Colonic mucosa (tissue), 4 donors: Measurements from ENCODE around the gene UBAP2. TPM values are rescaled to one million over a fixed set of nuclear protein-coding genes. Genes with fewer than 3 reads are reported as not detected.
A peak's percentile ranks its signal among the peaks of the same experiment; 100 is the strongest.

Experiments used
- DNase-seq: peaks from one replicate; pipeline ENCODE4 v3.0.0-alpha.2; 2020
- H3K27ac ChIP-seq: fragments of 200-600 bp; one replicate; pipeline ENCODE4 v1.8.0; 2021
- H3K27me3 ChIP-seq: fragments of 200-600 bp; one replicate; pipeline ENCODE4 v1.8.0; 2021
- H3K36me3 ChIP-seq: fragments of 200-600 bp; one replicate; pipeline ENCODE4 v1.8.0; 2021
- H3K4me1 ChIP-seq: fragments of 200-600 bp; one replicate; pipeline ENCODE4 v1.8.0; 2021; ENCODE audit warnings: mild to moderate bottlenecking
- H3K4me3 ChIP-seq: fragments of 200-600 bp; one replicate; pipeline ENCODE4 v1.8.0; 2021
- H3K9ac ChIP-seq, 2 donors: one replicate each; pipeline ENCODE4 v1.7.0; 2013; ENCODE audit warnings: control low read depth in 2 of 2, low read depth in 2 of 2, low read length in 2 of 2
- H3K9me3 ChIP-seq: fragments of 200-600 bp; one replicate; pipeline ENCODE4 v1.8.0; 2021
- intact Hi-C: fragments of 100-400 bp; cut with DNase I; formaldehyde crosslinking; loops from one replicate; pipeline ENCODE4 v1.14.1; 2022
- total RNA-seq, 2 donors: library from RNA; stranded (reverse); fragmentation: NEBNext Ultra II Directional in 1 of 2; extraction: Animal tissue kit (Norgen Biotek cat#: 25700) in 1 of 2; gene quantifications; one replicate each; pipeline ENCODE4 v1.2.1, GENCODE V29; 2021
- TF ChIP-seq, protein P1 (sequence below): fragments of 200-600 bp; IDR thresholded peaks from one replicate; pipeline ENCODE4 v1.8.0; 2022; ENCODE audit warnings: antibody characterized with exemption, mild to moderate bottlenecking
- donor health status: healthy.
- donor health status: DM: no; HTN: no; CAD: no.
- donor health status: DM: no; HTN: no; CAD: no.

UBAP2 gene
- total RNA-seq, 2 donors from 2014 or later: 26.9 to 42.0 TPM

DNA sequence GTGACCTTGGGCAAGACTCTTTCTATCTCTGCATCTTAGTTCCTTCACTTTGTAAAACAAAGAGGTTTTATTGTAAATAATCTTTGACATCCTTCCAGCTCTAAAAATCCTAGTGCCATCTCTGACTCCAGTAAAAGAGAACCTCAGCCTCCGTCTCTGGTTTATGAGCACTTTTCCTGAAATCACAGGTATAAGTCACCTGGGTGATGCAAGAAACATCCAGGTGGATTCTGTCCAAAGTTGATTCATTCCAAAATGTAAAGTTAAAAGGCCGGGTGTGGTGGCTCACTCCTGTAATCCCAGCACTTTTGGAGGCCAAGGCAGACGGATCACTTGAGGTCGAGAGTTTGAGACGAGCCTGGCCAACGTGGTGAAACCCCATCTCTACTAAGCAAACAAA is 21.1 kb upstream of the UBAP2 start:
- H3K9ac ChIP-seq: no peak overlapping the region
- peaks cover 10% of the 10 kb centered on the region for H3K4me1 ChIP-seq
- H3K27ac ChIP-seq: no peak overlapping the region
- TF ChIP-seq, protein P1, sequence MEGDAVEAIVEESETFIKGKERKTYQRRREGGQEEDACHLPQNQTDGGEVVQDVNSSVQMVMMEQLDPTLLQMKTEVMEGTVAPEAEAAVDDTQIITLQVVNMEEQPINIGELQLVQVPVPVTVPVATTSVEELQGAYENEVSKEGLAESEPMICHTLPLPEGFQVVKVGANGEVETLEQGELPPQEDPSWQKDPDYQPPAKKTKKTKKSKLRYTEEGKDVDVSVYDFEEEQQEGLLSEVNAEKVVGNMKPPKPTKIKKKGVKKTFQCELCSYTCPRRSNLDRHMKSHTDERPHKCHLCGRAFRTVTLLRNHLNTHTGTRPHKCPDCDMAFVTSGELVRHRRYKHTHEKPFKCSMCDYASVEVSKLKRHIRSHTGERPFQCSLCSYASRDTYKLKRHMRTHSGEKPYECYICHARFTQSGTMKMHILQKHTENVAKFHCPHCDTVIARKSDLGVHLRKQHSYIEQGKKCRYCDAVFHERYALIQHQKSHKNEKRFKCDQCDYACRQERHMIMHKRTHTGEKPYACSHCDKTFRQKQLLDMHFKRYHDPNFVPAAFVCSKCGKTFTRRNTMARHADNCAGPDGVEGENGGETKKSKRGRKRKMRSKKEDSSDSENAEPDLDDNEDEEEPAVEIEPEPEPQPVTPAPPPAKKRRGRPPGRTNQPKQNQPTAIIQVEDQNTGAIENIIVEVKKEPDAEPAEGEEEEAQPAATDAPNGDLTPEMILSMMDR: no peak
- no peaks in the 10 kb centered on the region for H3K27me3 ChIP-seq
- no peaks in the 10 kb centered on the region for H3K9me3 ChIP-seq
- intact Hi-C loops: loop anchor here (5.0 to 10.0 kb wide), 2 partner anchors 55 to 148 kb away; no protein-coding TSS in a partner anchor
- no peak overlapping the region for H3K4me3 ChIP-seq
- DNase-seq: no peak
- H3K36me3 ChIP-seq: no peaks in the 10 kb centered on the region

DNA sequence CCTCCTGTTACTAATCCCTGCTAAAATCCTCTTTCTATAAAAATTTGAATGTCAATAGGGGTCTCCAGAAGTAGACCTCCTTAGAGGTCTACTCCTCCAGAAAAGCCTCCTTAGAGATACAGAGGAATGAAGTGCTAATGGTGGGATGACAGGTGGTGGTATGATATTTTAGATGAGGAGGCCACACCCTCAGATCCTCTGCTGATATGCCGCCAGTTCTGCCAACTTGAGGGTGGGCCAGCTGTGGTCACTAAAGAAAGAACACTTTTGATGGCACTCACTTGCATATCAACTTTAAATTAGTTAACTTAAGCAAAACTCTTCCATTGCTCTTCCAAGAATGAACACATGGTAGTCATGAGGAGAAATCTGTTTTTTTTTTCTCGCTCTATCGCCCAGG is 16.9 kb upstream of the UBAP2 start:
- no peaks in the 10 kb centered on the region for H3K4me1 ChIP-seq
- no peak for DNase-seq
- no peak overlapping the region for H3K9ac ChIP-seq
- no peaks in the 10 kb centered on the region for H3K36me3 ChIP-seq
- TF ChIP-seq, protein P1: no peak
- no peaks in the 10 kb centered on the region for H3K9me3 ChIP-seq
- H3K4me3 ChIP-seq: no peak overlapping the region
- intact Hi-C loops: no loop called here
- H3K27ac ChIP-seq: no peak overlapping the region
- H3K27me3 ChIP-seq: no peaks in the 10 kb centered on the region

DNA sequence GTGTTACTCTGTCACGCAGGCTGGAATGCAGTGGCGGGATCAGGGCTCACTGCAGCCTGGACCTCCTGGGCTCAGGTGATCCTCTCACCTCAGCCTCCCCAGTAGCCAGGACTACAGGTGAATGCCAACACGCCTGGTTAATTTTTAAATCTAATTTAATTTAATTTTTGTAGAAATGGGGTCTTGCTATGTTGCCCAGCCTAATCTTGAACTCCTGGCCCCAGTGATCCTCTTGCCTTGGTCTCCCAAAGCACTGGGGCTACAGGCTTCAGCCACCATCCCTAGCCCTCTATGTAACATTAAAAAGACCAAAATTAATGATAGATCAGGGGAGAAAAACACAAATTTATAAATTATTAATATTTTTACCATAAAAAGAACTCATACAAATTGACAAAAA is 11.3 kb upstream of the UBAP2 start:
- no peak overlapping the region for H3K27ac ChIP-seq
- no peaks in the 10 kb centered on the region for H3K4me1 ChIP-seq
- H3K9ac ChIP-seq: no peak overlapping the region
- no peak for DNase-seq
- no peak overlapping the region for H3K4me3 ChIP-seq
- intact Hi-C loops: no loop called here
- TF ChIP-seq, protein P1: no peak
- H3K36me3 ChIP-seq: no peaks in the 10 kb centered on the region
- no peaks in the 10 kb centered on the region for H3K27me3 ChIP-seq
- H3K9me3 ChIP-seq: no peaks in the 10 kb centered on the region

DNA sequence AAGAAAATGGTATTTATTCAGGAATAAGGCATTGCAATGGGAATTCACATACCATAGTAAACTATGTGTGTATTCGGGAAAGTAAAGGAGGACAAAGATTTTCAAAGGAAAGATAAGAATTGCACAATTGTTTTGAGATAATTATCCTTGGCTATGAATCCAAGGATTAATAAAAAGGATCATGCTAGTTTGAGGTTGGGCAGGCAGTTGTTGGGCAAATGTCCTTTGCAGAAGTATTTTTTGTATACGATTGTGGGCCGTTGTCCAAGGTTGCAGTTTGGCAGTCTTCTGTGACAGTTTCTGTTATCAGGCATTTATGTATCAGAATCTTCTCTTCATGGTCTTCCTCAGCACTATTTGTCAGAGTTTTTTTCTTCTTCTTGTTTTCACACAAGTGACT is 10.6 kb upstream of the UBAP2 start:
- Histone ChIP-seq H3K27ac (no peak overlapping the region), H3K27me3 (no peaks in the 10 kb centered on the region), H3K36me3 (no peaks in the 10 kb centered on the region), H3K4me1 (no peaks in the 10 kb centered on the region), H3K9me3 (no peaks in the 10 kb centered on the region), H3K4me3 (no peak overlapping the region), H3K9ac (no peak overlapping the region)
- intact Hi-C loops: no loop called here
- TF ChIP-seq, protein P1: no peak
- DNase-seq: no peak

DNA sequence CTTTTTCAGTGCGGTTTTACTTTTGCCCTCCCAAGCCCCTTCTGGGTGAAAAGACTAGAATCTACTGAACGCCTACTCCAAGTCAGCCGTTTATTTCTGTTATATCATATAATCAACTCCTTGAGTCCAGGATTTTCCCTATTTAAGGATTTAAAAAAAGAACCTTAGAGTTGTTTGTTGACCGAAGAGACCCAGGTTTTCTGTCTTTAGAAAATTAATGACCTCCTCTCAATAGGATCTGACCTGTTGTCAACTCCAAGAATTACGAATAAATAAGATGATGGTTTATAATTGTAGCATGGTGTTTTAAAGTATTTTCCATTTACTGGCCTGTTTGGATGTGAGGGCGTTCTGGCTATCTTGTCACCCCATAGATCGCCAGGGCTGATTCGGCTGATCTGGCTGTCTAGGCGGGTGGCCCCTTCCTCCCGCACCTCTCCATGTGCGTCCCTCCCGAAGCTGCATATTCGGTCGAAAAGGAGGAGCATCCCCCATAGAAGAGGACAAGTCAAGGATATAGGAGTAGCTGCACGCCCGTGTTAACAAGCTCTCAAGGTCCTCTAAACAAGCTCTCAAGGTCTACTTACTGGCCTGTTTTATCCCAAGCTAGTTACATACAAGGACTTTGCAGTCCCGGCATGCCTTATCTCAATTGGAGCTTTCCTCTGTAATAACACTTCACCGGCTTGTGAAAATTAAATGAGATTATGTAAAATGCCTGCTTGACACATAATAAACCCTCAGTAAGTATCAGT is 1.1 kb upstream of the UBAP2 start:
- TF ChIP-seq, protein P1: no peak
- intact Hi-C loops: no loop called here
- peak overlapping the region; percentile 81 for H3K27ac ChIP-seq
- DNase-seq: peak; percentile 24
- no peaks in the 10 kb centered on the region for H3K27me3 ChIP-seq
- H3K9ac ChIP-seq: peak overlapping the region in 1 of 2 donors; percentile 93
- H3K9me3 ChIP-seq: no peaks in the 10 kb centered on the region
- no peaks in the 10 kb centered on the region for H3K36me3 ChIP-seq
- H3K4me3 ChIP-seq: peak overlapping the region; percentile 69
- H3K4me1 ChIP-seq: peaks cover 3% of the 10 kb centered on the region
